K562 (cell line): ENCODE data around the gene APELA. TPM values are rescaled to one million over a fixed set of nuclear protein-coding genes. Genes with fewer than 3 reads are reported as not detected.

Experiments used
- ATAC-seq: fragments of 200-7000 bp; cut with Tn5 transposase; 3 replicates; pipeline ENCODE4 v1.9.1; 2020; ENCODE audit warnings: moderate library complexity
- BruUV-seq: library from RNA; stranded (reverse); fragments of 400-500 nt; replicated peaks from 2 replicates; lab custom pipeline; 2021; lab: Mats Ljungman, UMichigan
- CTCF ChIA-PET: fragments of 300-600 bp; formaldehyde crosslinking; extraction: SDS; loops from one replicate; lab custom pipeline; 2021; ENCODE audit warnings: low intra/inter-chr PET ratio; lab: Yijun Ruan, JAX
- POLR2A ChIA-PET: fragments of 300-600, 350-650 bp; sonication (Branson Sonifier 250); formaldehyde crosslinking; extraction: SDS; loops from one replicate; lab custom pipeline; 2021; ENCODE audit warnings: antibody characterized with exemption, inconsistent platforms; lab: Yijun Ruan, JAX
- DNase-seq, 4 experiments: peaks; one replicate each; pipeline versions ENCODE4 v3.0.0 to v3.0.0-alpha.2; 2011 to 2018; ENCODE audit warnings: low spot score in 3 of 4, mixed read lengths in 3 of 4; ENCODE audit errors: extremely low read depth in 1 of 4
- FAIRE-seq: peaks from 2 replicates; lab custom pipeline; 2011; peaks lifted over from hg19 to GRCh38; lab: Jason Lieb, UNC
- H2AFZ ChIP-seq: 2 replicates; pipeline ENCODE4 v1.6.0; 2011; ENCODE audit warnings: low read depth, low read length, control low read depth, inconsistent platforms
- H3K27ac ChIP-seq: fragments of 200-600 bp; 3 replicates; pipeline ENCODE4 v1.8.0; 2011; ENCODE audit warnings: low read depth, mild to moderate bottlenecking, control low read depth, inconsistent platforms, low read length, moderate library complexity, mixed read lengths; ENCODE audit errors: extremely low read depth
- H3K27me3 ChIP-seq, 2 experiments: fragments of 300-600 bp in 1 of 2; 2 replicates in 1 of 2; 3 replicates in 1 of 2; pipeline versions ENCODE4 v1.6.0 to v1.8.0; 2011; ENCODE audit warnings: inconsistent platforms in 2 of 2, low read length in 2 of 2, mild to moderate bottlenecking in 1 of 2, mixed read lengths in 1 of 2, moderate library complexity in 1 of 2; ENCODE audit not compliant: control insufficient read depth in 2 of 2, insufficient read depth in 2 of 2
- H3K36me3 ChIP-seq: fragments of 300-600 bp; 3 replicates; pipeline ENCODE4 v1.8.0; 2011; ENCODE audit warnings: mild to moderate bottlenecking, low read length, inconsistent platforms; ENCODE audit not compliant: control insufficient read depth, insufficient read depth
- H3K4me1 ChIP-seq, 2 experiments: fragments of 200-600 bp in 1 of 2; replicated peaks in 1 of 2; 2 replicates in 1 of 2; 3 replicates in 1 of 2; pipeline versions ENCODE4 v1.5.1 to v1.8.0; 2011; ENCODE audit warnings: inconsistent platforms in 2 of 2, low read length in 2 of 2, mild to moderate bottlenecking in 1 of 2, mixed read lengths in 1 of 2, moderate library complexity in 1 of 2; ENCODE audit not compliant: control insufficient read depth in 2 of 2, insufficient read depth in 2 of 2
- H3K4me2 ChIP-seq: 2 replicates; pipeline ENCODE4 v1.6.1; 2011; ENCODE audit warnings: low read length, control low read depth, inconsistent platforms, mixed read lengths; ENCODE audit not compliant: insufficient read depth
- H3K4me3 ChIP-seq: fragments of 200-600 bp; sonication (generic), shearing (Covaris generic); 2 replicates; pipeline ENCODE4 v1.5.1; 2016; ENCODE audit warnings: control low read depth, inconsistent platforms
- H3K79me2 ChIP-seq: fragments of 200-600 bp; 3 replicates; pipeline ENCODE4 v1.8.0; 2011; ENCODE audit warnings: low read length, inconsistent platforms; ENCODE audit not compliant: control insufficient read depth, insufficient read depth
- H3K9ac ChIP-seq, 2 experiments: 2 replicates each; pipeline versions ENCODE4 v1.6.0 to v1.6.1; 2011; ENCODE audit warnings: low read depth in 2 of 2, low read length in 2 of 2, control low read depth in 1 of 2, inconsistent platforms in 1 of 2, mild to moderate bottlenecking in 1 of 2, mixed read lengths in 1 of 2; ENCODE audit not compliant: insufficient read depth in 1 of 2
- H3K9me1 ChIP-seq: one replicate; pipeline ENCODE4 v1.6.0; 2011; ENCODE audit warnings: inconsistent platforms, mild to moderate bottlenecking, low read length, moderate library complexity; ENCODE audit not compliant: control insufficient read depth, insufficient read depth
- H3K9me3 ChIP-seq: replicated peaks from 2 replicates; pipeline ENCODE4 v1.5.1; 2011; ENCODE audit warnings: low read depth, low read length, inconsistent platforms; ENCODE audit not compliant: control insufficient read depth, insufficient read depth
- H4K20me1 ChIP-seq: replicated peaks from 2 replicates; pipeline ENCODE4 v1.6.1; 2011; ENCODE audit warnings: low read length, inconsistent platforms, mixed read lengths; ENCODE audit not compliant: control insufficient read depth, insufficient read depth
- ARNT ChIP-seq, 2 experiments: fragments of 450-650 bp; IDR thresholded peaks; 2 replicates each; pipeline ENCODE4 v1.6.1; 2016; ENCODE audit warnings: mild to moderate bottlenecking in 1 of 2
- ETV1 ChIP-seq: fragments of 450-650 bp; conservative IDR thresholded peaks from 2 replicates; pipeline ENCODE4 v1.6.1; 2016; ENCODE audit warnings: missing genetic modification characterization, control low read depth, low read depth, missing compliant biosample characterization
- HMG20B ChIP-seq: fragments of 250-450 bp; sonication (Bioruptor Pico); IDR thresholded peaks from 2 replicates; pipeline ENCODE4 v1.5.0; 2021; ENCODE audit warnings: mild to moderate bottlenecking
- HOXB6 ChIP-seq: fragments of 250-450 bp; sonication (Bioruptor Pico); IDR thresholded peaks from 2 replicates; pipeline ENCODE4 v1.5.1; 2022; ENCODE audit warnings: mild to moderate bottlenecking, borderline replicate concordance
- KAT8 ChIP-seq: fragments of 450-650 bp; IDR thresholded peaks from 2 replicates; pipeline ENCODE4 v1.6.1; 2016; ENCODE audit warnings: low read depth, mild to moderate bottlenecking
- NCOA2 ChIP-seq, 2 experiments: fragments of 450-650 bp; IDR thresholded peaks; 2 replicates each; pipeline ENCODE4 v1.6.1; 2018; ENCODE audit warnings: mild to moderate bottlenecking in 2 of 2, moderate library complexity in 1 of 2; ENCODE audit not compliant: partially characterized antibody in 2 of 2
- SNAPC5 ChIP-seq: fragments of 250-450 bp; sonication (Bioruptor Pico); IDR thresholded peaks from 2 replicates; pipeline ENCODE4 v1.8.0; 2021; ENCODE audit warnings: moderate library complexity, mild to moderate bottlenecking, inconsistent platforms
- SRF ChIP-seq, 2 experiments: fragments of 250-450, 450-650 bp in 1 of 2; sonication (Bioruptor Pico) in 1 of 2; sonication (generic) in 1 of 2; formaldehyde crosslinking; IDR thresholded peaks; 2 replicates each; pipeline versions ENCODE4 v1.5.0 to v1.5.1; 2020 to 2022; ENCODE audit warnings: mild to moderate bottlenecking in 1 of 2, missing genetic modification reagents in 1 of 2
- TCF7 ChIP-seq: sonication (generic); IDR thresholded peaks from 2 replicates; pipeline ENCODE4 v1.6.1; 2016; ENCODE audit warnings: antibody characterized with exemption, borderline replicate concordance
- U2AF1 ChIP-seq: fragments of 200-400 bp; formaldehyde crosslinking; optimal IDR thresholded peaks from 2 replicates; pipeline ENCODE3; 2017; ENCODE audit warnings: mild to moderate bottlenecking, low read depth, low read length, moderate library complexity
- ZNF12 ChIP-seq: sonication (generic); formaldehyde crosslinking; IDR thresholded peaks from 2 replicates; pipeline ENCODE4 v1.4.0; 2020; ENCODE audit warnings: mild to moderate bottlenecking, missing genetic modification reagents
- ZNF184 ChIP-seq: sonication (generic); formaldehyde crosslinking; IDR thresholded peaks from 2 replicates; pipeline ENCODE4 v1.5.0; 2020; ENCODE audit warnings: missing genetic modification reagents
- WGBS: fragments of 100-300 bp; shearing (Covaris generic); methylation state at CpG from one replicate; pipeline ENCODE4 v1.1.6; 2016; ENCODE audit warnings: low coverage, mixed read lengths; ENCODE audit not compliant: insufficient coverage; ENCODE audit errors: missing lambda C conversion rate; 5-methylcytosine and 5-hydroxymethylcytosine counted together
- in situ Hi-C: fragments of 300-500 bp; cut with MboI; formaldehyde crosslinking; loops from 4 replicates; pipeline ENCODE4 v1.15.0; 2018; ENCODE audit warnings: inconsistent platforms, mixed read lengths
- intact Hi-C: fragments of 100-400 bp; cut with micrococcal nuclease; formaldehyde crosslinking; loops from 2 replicates; pipeline ENCODE4 v1.14.2; 2022
- polyA plus RNA-seq, 8 experiments: library from polyadenylated mRNA; depleted of rRNA in 4 of 8; stranded (reverse) in 5 of 8; unstranded in 3 of 8; fragments of >200 nt; fragmentation: Nextera tagmentation in 2 of 8; fragmentation: Illumina TruSeq in 1 of 8; extraction: Ambion mirVana in 2 of 8; extraction: Trizol in 1 of 8; gene quantifications; 2 replicates each; pipeline versions ENCODE4 v1.2.1 to v1.2.3, GENCODE V29; 2011 to 2014; ENCODE audit warnings: inconsistent platforms in 1 of 8, missing spikeins in 1 of 8
- total RNA-seq, 7 experiments: library from RNA; depleted of rRNA in 6 of 7; stranded (reverse); fragments of >200 nt in 6 of 7; fragmentation: Illumina TruSeq in 2 of 7; extraction: Trizol in 2 of 7; gene quantifications; 2 replicates each; pipeline versions ENCODE4 v1.2.1 to v1.2.3, GENCODE V29; 2011 to 2021; ENCODE audit warnings: low replicate concordance in 1 of 7
- TF ChIP-seq, protein P1 (sequence below), 3 experiments: fragments of 200-800 bp in 1 of 3; sonication (Bioruptor generic) in 1 of 3; sonication (generic) in 1 of 3; formaldehyde crosslinking in 1 of 3; IDR thresholded peaks; 2 replicates each; pipeline versions ENCODE4 v1.6.1 to v1.8.0; 2016 to 2022; ENCODE audit warnings: mild to moderate bottlenecking in 2 of 3, missing compliant biosample characterization in 2 of 3, missing genetic modification characterization in 2 of 3, missing genetic modification reagents in 1 of 3
- TF ChIP-seq, protein P2 (sequence below): fragments of 450-650 bp; IDR thresholded peaks from 2 replicates; pipeline ENCODE4 v1.6.1; 2016; ENCODE audit warnings: low read depth, mild to moderate bottlenecking, moderate library complexity
- TF ChIP-seq, protein P3 (sequence below): fragments of 250-450 bp; sonication (Bioruptor Pico); IDR thresholded peaks from 2 replicates; pipeline ENCODE4 v1.8.0; 2022; ENCODE audit warnings: inconsistent platforms, mild to moderate bottlenecking, moderate library complexity, borderline replicate concordance

Gene APELA
- total and polyA plus RNA-seq, 9 of the 15 experiments (the other 6 are each of a cell fraction or from before 2014, with no cell fraction given) = not detected

DNA sequence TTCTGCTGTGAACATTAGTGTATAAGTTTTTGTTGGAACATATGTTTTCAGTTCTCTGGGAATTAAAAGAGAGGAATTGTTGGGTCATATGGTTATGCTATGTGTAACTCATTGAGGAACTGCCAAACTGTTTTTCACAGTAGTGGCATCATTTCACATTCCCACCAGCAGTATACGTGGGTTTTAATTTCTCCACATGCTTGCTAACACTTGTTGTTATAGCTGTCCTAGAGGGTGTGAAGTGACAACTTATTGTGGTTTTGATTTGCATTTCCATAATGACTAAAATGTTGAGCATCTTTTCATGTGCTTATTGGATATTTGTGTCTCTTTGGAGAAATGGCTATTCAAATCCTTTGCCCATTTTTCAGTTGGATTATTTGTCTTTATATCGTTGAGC lies 13.7 kb downstream of the APELA start:
- Histone ChIP-seq H3K4me2 (no peak overlapping the region), H3K4me1 (no peaks in the 10 kb centered on the region), H3K79me2 (no peaks in the 10 kb centered on the region), H3K36me3 (no peaks in the 10 kb centered on the region), H3K9me3 (no peaks in the 10 kb centered on the region), H4K20me1 (no peaks in the 10 kb centered on the region), H2AFZ (no peak overlapping the region), H3K9me1 (no peaks in the 10 kb centered on the region), H3K9ac (no peak overlapping the region), H3K27ac (no peak overlapping the region), H3K4me3 (no peak overlapping the region), H3K27me3 (no peaks in the 10 kb centered on the region)
- ATAC-seq (no peak), FAIRE-seq (no peak), DNase-seq (no peak)
- POLR2A ChIA-PET = no interaction called here
- intact Hi-C loops (no loop called here), in situ Hi-C loops (no loop called here)
- BruUV-seq = no TSS peak
- TF ChIP-seq SRF (CRISPR knock-in tag; IDR thresholded peaks at IDR 0.05) (no peak), NCOA2 (IDR thresholded peaks at IDR 0.05; ENCODE audit: partially characterized antibody in 2 of 2) (no peak), HOXB6 (CRISPR knock-in tag) (no peak), ARNT (IDR thresholded peaks at IDR 0.05) (no peak), SNAPC5 (CRISPR knock-in tag) (no peak), KAT8 (no peak), HMG20B (no peak), ZNF184 (CRISPR knock-in tag) (no peak), ZNF12 (CRISPR knock-in tag) (no peak), ETV1 (tag) (no peak), U2AF1 (no peak), TCF7 (no peak)
- TF ChIP-seq, protein P1, sequence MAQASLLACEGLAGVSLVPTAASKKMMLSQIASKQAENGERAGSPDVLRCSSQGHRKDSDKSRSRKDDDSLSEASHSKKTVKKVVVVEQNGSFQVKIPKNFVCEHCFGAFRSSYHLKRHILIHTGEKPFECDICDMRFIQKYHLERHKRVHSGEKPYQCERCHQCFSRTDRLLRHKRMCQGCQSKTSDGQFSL (CRISPR knock-in tag; IDR thresholded peaks at IDR 0.05) = no peak
- TF ChIP-seq, protein P1 (tag; IDR thresholded peaks at IDR 0.05) = no peak
- TF ChIP-seq, protein P2, sequence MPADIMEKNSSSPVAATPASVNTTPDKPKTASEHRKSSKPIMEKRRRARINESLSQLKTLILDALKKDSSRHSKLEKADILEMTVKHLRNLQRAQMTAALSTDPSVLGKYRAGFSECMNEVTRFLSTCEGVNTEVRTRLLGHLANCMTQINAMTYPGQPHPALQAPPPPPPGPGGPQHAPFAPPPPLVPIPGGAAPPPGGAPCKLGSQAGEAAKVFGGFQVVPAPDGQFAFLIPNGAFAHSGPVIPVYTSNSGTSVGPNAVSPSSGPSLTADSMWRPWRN = no peak
- TF ChIP-seq, protein P3, sequence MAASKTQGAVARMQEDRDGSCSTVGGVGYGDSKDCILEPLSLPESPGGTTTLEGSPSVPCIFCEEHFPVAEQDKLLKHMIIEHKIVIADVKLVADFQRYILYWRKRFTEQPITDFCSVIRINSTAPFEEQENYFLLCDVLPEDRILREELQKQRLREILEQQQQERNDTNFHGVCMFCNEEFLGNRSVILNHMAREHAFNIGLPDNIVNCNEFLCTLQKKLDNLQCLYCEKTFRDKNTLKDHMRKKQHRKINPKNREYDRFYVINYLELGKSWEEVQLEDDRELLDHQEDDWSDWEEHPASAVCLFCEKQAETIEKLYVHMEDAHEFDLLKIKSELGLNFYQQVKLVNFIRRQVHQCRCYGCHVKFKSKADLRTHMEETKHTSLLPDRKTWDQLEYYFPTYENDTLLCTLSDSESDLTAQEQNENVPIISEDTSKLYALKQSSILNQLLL = no peak
- 0% methylated on average over 2 of the region's 2 CpGs for WGBS
- CTCF ChIA-PET = no interaction called here
